ENCODE data around the gene EMD.

Gene EMD

GRCh38 chrX:154409222-154409871 is 30.3 kb downstream of the EMD start, which contains the start of gene DNASE1L1:
TSS of gene DNASE1L1 (minus strand) at chrX:154409254. CDS start at chrX:154405568, 3,686 bp downstream.
- DNase-seq (peak in 1 of 2 donors; percentile 31), ATAC-seq (peak; percentile 25)
- Mint-ChIP-seq H3K27me3 (no peaks in the 10 kb centered on the region), H3K27ac (peak within 1 kb of the TSS; percentile 90 to 92), H3K9me3 (no peaks in the 10 kb centered on the region), H3K4me1 (peaks cover 27% of the 10 kb centered on the region), H3K4me3 (peak within 1 kb of the TSS; percentile 77 to 81)

- Mint-ChIP-seq H3K4me1 (peaks cover 35% of the 10 kb centered on the region), H3K27me3 (no peaks in the 10 kb centered on the region), H3K27ac (peak overlapping the region; percentile 48 to 65)
Measured at GRCh38 chrX:154411981-154412340, 32.9 kb downstream of the EMD start.

GRCh38 chrX:154412468-154412867 is 33.4 kb downstream of the EMD start:
- Mint-ChIP-seq H3K9me3 (no peaks in the 10 kb centered on the region), H3K4me1 (peaks cover 36% of the 10 kb centered on the region), H3K27me3 (no peaks in the 10 kb centered on the region), H3K4me3 (peak overlapping the region; percentile 77 to 89), H3K27ac (peak overlapping the region; percentile 48 to 86)
- ATAC-seq (peak; percentile 58), DNase-seq (peak in 1 of 2 donors; percentile 30)

More at GRCh38 chrX:154411981-154412340, 32.9 kb downstream of the EMD start:
- Mint-ChIP-seq H3K4me3 (peak overlapping the region; percentile 77 to 89), H3K9me3 (no peaks in the 10 kb centered on the region)
- peak; percentile 85 for ATAC-seq
- DNase-seq = peak in 1 of 2 donors; percentile 58

GRCh38 chrX:154413142-154413541 is 34.0 kb downstream of the EMD start:
- H3K4me1 Mint-ChIP-seq = peaks cover 36% of the 10 kb centered on the region
- H3K27me3 Mint-ChIP-seq = no peaks in the 10 kb centered on the region
- ATAC-seq = no peak
- no peak for DNase-seq
- no peaks in the 10 kb centered on the region for H3K9me3 Mint-ChIP-seq
- H3K4me3 Mint-ChIP-seq = peak overlapping the region in 1 of 2 donors; percentile 77
- H3K27ac Mint-ChIP-seq = no peak overlapping the region

GRCh38 chrX:154417157-154417556 is 38.1 kb downstream of the EMD start:
- Mint-ChIP-seq H3K27me3 (no peaks in the 10 kb centered on the region), H3K4me1 (peaks cover 32% of the 10 kb centered on the region), H3K4me3 (no peak overlapping the region), H3K9me3 (no peaks in the 10 kb centered on the region), H3K27ac (no peak overlapping the region)
- ATAC-seq (no peak), DNase-seq (no peak)

- ATAC-seq = peak; percentile 64
- peak overlapping the region; percentile 31 to 40 for H3K4me3 Mint-ChIP-seq
Measured at GRCh38 chrX:154419189-154419588, 40.1 kb downstream of the EMD start.

GRCh38 chrX:154419688-154420401 is 40.8 kb downstream of the EMD start:
- Mint-ChIP-seq H3K4me3 (no peak overlapping the region), H3K4me1 (peaks cover 23% of the 10 kb centered on the region), H3K27me3 (no peaks in the 10 kb centered on the region), H3K27ac (no peak overlapping the region), H3K9me3 (no peaks in the 10 kb centered on the region)
- DNase-seq = no peak
- no peak for ATAC-seq

More at GRCh38 chrX:154419189-154419588, 40.1 kb downstream of the EMD start:
- Mint-ChIP-seq H3K9me3 (no peaks in the 10 kb centered on the region), H3K4me1 (peaks cover 23% of the 10 kb centered on the region), H3K27me3 (no peaks in the 10 kb centered on the region), H3K27ac (no peak overlapping the region)
- DNase-seq = no peak

- H3K4me3 Mint-ChIP-seq = no peak overlapping the region
- peaks cover 23% of the 10 kb centered on the region for H3K4me1 Mint-ChIP-seq
- H3K27ac Mint-ChIP-seq = no peak overlapping the region
- no peaks in the 10 kb centered on the region for H3K27me3 Mint-ChIP-seq
- DNase-seq (no peak), ATAC-seq (no peak)
- H3K9me3 Mint-ChIP-seq = no peaks in the 10 kb centered on the region
Measured at GRCh38 chrX:154420402-154420756, 41.3 kb downstream of the EMD start.

GRCh38 chrX:154426916-154427770 is 48.0 kb downstream of the EMD start:
- no peaks in the 10 kb centered on the region for H3K9me3 Mint-ChIP-seq
- H3K27ac Mint-ChIP-seq = no peak overlapping the region
- DNase-seq (no peak), ATAC-seq (no peak)
- peaks cover 24% of the 10 kb centered on the region for H3K4me1 Mint-ChIP-seq
- peak overlapping the region; percentile 84 to 86 for H3K4me3 Mint-ChIP-seq
- H3K27me3 Mint-ChIP-seq = no peaks in the 10 kb centered on the region

- Mint-ChIP-seq H3K4me1 (peaks cover 26% of the 10 kb centered on the region), H3K27ac (peak within 1 kb of the TSS; percentile 61 to 85), H3K9me3 (no peaks in the 10 kb centered on the region), H3K4me3 (peak within 1 kb of the TSS; percentile 84 to 86), H3K27me3 (no peaks in the 10 kb centered on the region)
- ATAC-seq = peak; percentile 99
- peak; percentile 86 to 92 for DNase-seq
Measured at GRCh38 chrX:154428176-154429171, 49.4 kb downstream of the EMD start, which contains the start of gene ATP6AP1. TSS of gene ATP6AP1 (plus strand) at chrX:154428677. CDS start at chrX:154428693, 16 bp downstream.

- Mint-ChIP-seq H3K4me3 (peak overlapping the region; percentile 84 to 86), H3K27me3 (no peaks in the 10 kb centered on the region), H3K9me3 (no peaks in the 10 kb centered on the region), H3K4me1 (peaks cover 30% of the 10 kb centered on the region), H3K27ac (peak overlapping the region in 1 of 2 donors; percentile 74)
- no peak for ATAC-seq
- DNase-seq = no peak
Measured at GRCh38 chrX:154429711-154430110, 50.6 kb downstream of the EMD start.

- ATAC-seq (no peak), DNase-seq (no peak)
- H3K27ac Mint-ChIP-seq = peak overlapping the region in 1 of 2 donors; percentile 61
- H3K27me3 Mint-ChIP-seq = no peaks in the 10 kb centered on the region
- no peaks in the 10 kb centered on the region for H3K9me3 Mint-ChIP-seq
- H3K4me3 Mint-ChIP-seq = peak overlapping the region in 1 of 2 donors; percentile 36
- peaks cover 30% of the 10 kb centered on the region for H3K4me1 Mint-ChIP-seq
Measured at GRCh38 chrX:154430479-154430878, 51.4 kb downstream of the EMD start.

- Mint-ChIP-seq H3K27me3 (no peaks in the 10 kb centered on the region), H3K9me3 (no peaks in the 10 kb centered on the region), H3K4me1 (peaks cover 34% of the 10 kb centered on the region), H3K4me3 (peak overlapping the region in 1 of 2 donors; percentile 36), H3K27ac (peak overlapping the region in 1 of 2 donors; percentile 61)
- DNase-seq = no peak
- ATAC-seq = no peak
Measured at GRCh38 chrX:154430916-154431315, 51.8 kb downstream of the EMD start.

Measured in stimulated activated naive CD8-positive, alpha-beta T cell treated with anti-CD3 and anti-CD28 coated beads, Interleukin-15, amount 100 ng/mL, for 72 hours (primary cell).